Adipocyte (in vitro differentiated cells): ENCODE results near the gene CREB5.
A peak's percentile ranks its signal among the peaks of the same experiment; 100 is the strongest.
"Not testable (repeated sequence)": the region's sequence is repeated elsewhere in the genome, so short reads cannot be mapped to it uniquely, and the experiment has no call there.

Experiments
- DNase-seq: peaks from one replicate; pipeline ENCODE4 v3.0.0-alpha.2; 2015; ENCODE audit warnings: low read depth
- H3K27me3 ChIP-seq: replicated peaks from 2 replicates; pipeline ENCODE4 v1.7.0; 2013; ENCODE audit warnings: mild to moderate bottlenecking, low read length, moderate library complexity; ENCODE audit not compliant: control insufficient read depth, insufficient read depth
- H3K36me3 ChIP-seq: 2 replicates; pipeline ENCODE4 v1.7.0; 2013; ENCODE audit warnings: low read length, mild to moderate bottlenecking, moderate library complexity; ENCODE audit not compliant: control insufficient read depth, insufficient read depth, severe bottlenecking
- H3K4me1 ChIP-seq: 2 replicates; pipeline ENCODE4 v1.7.0; 2013; ENCODE audit warnings: mild to moderate bottlenecking, low read length, moderate library complexity; ENCODE audit not compliant: control insufficient read depth, insufficient read depth
- H3K4me3 ChIP-seq: 2 replicates; pipeline ENCODE4 v1.7.0; 2013; ENCODE audit warnings: mild to moderate bottlenecking, low read length, moderate library complexity
- H3K9ac ChIP-seq: 2 replicates; pipeline ENCODE4 v1.7.0; 2013; ENCODE audit warnings: mild to moderate bottlenecking, low read length, moderate library complexity
- H3K9me3 ChIP-seq: 2 replicates; pipeline ENCODE4 v1.7.0; 2013; ENCODE audit warnings: mild to moderate bottlenecking, low read length, moderate library complexity; ENCODE audit not compliant: control insufficient read depth

Gene CREB5

DNA sequence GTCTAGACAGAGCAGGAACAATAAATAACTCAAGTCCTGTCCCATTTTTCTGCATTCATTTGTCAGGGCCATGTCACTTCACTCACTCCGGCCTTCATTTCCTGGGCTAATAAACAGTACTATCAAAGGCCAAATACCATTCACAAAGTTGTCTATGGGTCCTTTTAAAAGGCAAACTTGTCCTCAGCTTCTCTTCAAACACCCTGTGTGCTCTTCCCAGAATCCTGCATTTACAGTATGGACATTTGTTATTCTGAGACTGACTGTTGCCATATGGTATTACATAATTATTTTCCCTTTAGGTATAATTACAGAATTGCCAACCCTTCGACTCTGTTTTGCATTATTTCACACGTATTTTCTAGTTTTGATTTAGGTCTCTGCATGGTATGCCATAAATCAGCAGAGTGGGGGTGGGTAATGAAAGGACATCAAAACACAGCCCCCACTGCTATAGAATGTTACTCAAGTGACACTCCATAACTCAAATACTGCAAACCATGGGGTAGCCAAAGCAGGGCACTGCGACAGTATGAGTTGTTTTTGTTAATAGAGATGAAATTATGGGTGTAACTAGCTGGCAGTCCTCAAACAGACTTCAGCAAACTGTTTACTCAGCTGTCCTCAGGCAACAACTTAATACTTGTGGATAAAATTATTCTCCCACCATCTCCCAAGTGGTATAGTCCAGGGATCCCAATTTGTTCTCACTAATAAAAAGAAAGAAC is 362.1 kb downstream of the CREB5 start:
- Histone ChIP-seq H3K4me1 (peaks cover 14% of the 10 kb centered on the region), H3K36me3 (no peaks in the 10 kb centered on the region), H3K9me3 (no peaks in the 10 kb centered on the region), H3K9ac (no peak overlapping the region), H3K27me3 (no peaks in the 10 kb centered on the region), H3K4me3 (no peak overlapping the region)
- peak; percentile 28 for DNase-seq

DNA sequence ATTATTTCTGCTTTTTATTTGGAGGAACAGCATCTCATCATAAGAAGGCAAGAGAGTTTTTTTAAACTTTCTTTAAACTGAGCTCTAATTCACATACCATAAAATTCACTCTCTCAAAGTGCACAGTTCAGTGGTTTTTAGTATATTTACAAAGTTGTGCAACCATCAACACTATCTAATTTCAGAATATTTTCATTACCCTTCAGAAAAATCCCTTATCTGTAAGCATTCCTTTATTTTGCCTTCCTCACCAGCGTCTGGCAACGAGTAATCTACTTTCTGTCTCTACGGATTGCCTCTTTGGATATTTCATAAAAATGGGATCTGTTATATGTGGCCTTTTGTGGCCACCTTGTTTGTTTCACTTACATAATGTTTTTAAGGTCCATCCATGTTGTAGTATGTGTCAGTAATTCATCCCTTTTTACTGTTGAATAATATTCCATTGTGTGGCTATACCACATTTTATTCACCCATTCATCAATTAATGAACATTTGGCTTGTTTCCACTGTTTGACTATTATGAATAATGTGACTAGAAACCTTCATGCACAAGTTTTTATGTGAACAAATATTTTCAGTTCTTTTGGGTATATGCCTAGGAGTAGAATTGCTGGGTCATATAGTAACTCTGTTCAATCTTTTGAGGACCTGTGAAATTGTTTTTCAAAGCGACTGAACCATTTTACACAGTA is 364.3 kb downstream of the CREB5 start:
- no peak overlapping the region for H3K9ac ChIP-seq
- H3K27me3 ChIP-seq: no peaks in the 10 kb centered on the region
- H3K36me3 ChIP-seq: no peaks in the 10 kb centered on the region
- no peaks in the 10 kb centered on the region for H3K9me3 ChIP-seq
- peak; percentile 34 for DNase-seq
- H3K4me1 ChIP-seq: peaks cover 14% of the 10 kb centered on the region
- no peak overlapping the region for H3K4me3 ChIP-seq

DNA sequence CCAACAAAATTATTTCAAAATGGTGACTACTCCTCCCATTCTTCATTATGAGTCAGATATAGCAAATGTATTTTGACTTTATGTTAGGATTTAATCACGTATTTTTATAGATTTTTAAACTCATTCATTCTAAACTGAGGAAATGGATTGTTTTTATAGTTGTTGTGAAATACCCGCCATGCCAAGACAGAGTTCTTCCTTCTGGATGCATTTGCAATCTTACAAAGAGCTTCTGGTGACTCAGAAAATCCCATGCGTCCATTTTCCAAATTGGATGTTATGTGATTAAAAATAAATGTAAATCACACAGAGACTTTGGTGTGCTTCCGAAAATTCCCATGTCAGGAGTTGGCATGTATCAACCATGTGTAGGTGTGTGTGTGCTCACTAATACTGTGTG is 366.5 kb downstream of the CREB5 start:
- Histone ChIP-seq H3K36me3 (no peaks in the 10 kb centered on the region), H3K9ac (peak overlapping the region; percentile 43), H3K27me3 (no peaks in the 10 kb centered on the region), H3K4me3 (peak overlapping the region; percentile 31), H3K4me1 (peaks cover 14% of the 10 kb centered on the region), H3K9me3 (no peaks in the 10 kb centered on the region)
- no peak for DNase-seq

DNA sequence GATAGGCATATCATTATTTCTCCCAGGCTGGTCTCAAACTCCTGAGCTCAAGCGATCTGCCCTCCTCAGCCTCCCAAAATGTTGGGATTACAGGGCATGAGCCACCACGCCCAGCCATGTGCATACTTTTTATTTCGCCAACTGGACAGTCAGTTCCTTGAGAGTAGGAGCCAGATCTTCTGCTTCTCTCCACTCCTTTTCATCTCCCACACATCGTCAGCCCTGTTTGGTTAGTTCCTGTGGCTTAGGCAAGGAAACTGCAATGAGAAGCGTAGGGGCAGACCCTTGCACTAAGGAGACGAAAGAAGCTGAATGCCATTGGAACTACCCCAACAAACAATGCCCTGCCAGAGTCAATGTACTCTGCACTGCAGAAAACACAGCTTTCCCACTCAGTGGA is 367.6 kb downstream of the CREB5 start:
- Histone ChIP-seq H3K4me1 (peaks cover 6% of the 10 kb centered on the region), H3K9me3 (no peaks in the 10 kb centered on the region), H3K9ac (no peak overlapping the region), H3K27me3 (no peaks in the 10 kb centered on the region), H3K36me3 (no peaks in the 10 kb centered on the region), H3K4me3 (no peak overlapping the region)
- no peak for DNase-seq

DNA sequence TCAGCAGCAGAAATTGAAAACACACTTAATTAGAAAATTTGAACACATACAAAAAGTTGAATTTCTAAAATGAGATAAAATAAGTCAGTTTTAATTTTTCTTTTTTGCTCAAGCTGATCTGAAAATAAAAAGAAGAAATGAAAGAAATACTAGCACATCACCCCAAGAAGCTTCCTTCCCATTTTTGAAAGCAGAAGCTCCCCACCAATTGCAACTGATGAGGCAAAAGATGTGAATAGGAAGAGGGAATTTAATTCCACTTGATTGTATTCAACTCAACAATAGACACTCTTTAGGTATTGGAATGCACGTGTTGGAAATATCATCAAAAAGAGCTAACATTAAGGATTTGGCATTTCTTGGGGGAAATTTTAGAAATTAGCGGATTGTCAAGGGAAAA is 370.0 kb downstream of the CREB5 start:
- Histone ChIP-seq H3K4me1 (peaks cover 5% of the 10 kb centered on the region), H3K36me3 (no peaks in the 10 kb centered on the region), H3K9me3 (no peaks in the 10 kb centered on the region), H3K4me3 (no peak overlapping the region), H3K9ac (no peak overlapping the region), H3K27me3 (no peaks in the 10 kb centered on the region)
- no peak for DNase-seq

DNA sequence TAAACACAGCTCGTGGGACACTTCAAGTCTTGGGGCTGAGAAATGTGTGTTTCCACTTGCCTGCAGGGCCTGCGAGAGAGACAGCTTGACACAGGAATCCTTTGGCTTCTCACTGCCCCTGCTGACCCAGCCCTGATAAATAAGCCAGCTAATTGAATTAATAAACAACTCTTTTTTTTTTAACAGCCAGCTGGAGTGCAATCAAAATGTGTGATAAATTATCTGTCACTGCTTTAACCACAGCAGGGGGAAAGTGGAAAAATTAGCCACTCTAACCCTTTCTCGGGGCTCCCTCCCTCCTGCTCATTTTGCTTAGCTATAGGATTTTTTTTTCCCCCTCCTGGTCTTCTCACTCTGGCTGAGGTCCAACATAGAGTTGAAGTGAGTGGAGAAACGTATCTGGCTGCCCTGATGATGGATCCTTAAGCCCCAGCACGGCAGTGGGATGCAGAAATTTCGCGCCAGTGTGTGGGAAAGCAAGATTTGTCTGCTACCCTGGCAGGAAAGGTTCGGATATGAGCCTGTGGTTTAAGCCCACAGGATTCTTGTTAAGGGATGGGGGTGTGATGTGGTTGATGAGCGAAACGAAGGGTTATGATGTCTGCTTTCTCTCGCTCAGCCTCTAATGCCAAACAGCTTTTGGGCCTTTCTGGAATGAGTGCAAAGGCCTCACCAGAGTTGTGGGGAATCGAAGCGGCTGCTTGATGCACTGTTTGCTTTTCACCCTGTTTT is 372.0 kb downstream of the CREB5 start:
- no peak for DNase-seq

DNA sequence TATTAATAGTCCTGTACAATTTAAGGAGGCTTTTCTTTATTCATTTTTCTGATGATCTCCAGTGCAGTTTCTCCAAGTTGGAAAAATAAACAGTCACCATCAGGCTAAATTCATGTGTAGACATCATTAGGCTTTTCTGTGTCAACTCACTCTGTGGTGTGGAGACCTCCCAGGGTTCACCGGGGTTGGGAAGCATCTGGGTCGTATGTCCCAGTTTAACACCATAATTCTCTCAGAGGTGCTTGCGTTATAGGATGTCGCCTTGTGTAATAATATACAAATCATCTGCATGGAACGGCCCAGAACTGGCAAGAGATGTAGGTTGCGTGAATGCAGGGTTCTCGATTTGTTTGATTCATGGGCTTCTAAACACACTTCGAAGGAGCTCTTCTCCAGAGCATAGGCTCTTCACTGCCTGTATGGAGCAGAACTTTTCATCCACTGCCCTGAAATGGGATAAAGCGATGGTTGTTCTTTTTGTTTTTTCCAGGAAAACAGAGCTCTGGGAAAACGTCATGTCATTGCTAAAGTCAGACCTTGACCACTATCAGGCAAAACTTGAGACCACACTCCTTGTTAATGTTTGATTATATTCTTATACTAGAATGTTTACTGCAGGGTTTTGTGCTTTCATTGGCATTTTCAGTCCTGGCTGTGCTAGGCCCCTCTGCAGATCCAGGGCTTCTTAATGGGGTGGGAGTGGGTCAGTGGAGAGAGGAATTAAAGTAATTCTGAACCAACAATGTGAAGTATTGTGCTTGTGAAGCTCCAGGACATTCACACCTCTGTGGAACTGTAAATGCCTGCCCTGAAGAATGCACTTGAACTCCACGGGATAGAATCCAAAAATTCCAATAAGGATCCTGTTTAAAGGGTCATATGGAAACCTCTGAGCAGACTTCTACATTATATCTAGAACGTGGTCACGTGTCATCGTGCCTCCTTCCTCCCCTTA is 373.0 kb downstream of the CREB5 start:
- Histone ChIP-seq H3K9ac (no peak overlapping the region), H3K36me3 (no peaks in the 10 kb centered on the region), H3K27me3 (no peaks in the 10 kb centered on the region), H3K4me1 (peaks cover 4% of the 10 kb centered on the region), H3K4me3 (no peak overlapping the region), H3K9me3 (no peaks in the 10 kb centered on the region)
- no peak for DNase-seq

More for the DNA sequence above, 372.0 kb downstream of the CREB5 start:
- Histone ChIP-seq H3K4me3 (no peak overlapping the region), H3K27me3 (no peaks in the 10 kb centered on the region), H3K36me3 (no peaks in the 10 kb centered on the region), H3K9ac (no peak overlapping the region), H3K9me3 (no peaks in the 10 kb centered on the region), H3K4me1 (peaks cover under 1% of the 10 kb centered on the region)

DNA sequence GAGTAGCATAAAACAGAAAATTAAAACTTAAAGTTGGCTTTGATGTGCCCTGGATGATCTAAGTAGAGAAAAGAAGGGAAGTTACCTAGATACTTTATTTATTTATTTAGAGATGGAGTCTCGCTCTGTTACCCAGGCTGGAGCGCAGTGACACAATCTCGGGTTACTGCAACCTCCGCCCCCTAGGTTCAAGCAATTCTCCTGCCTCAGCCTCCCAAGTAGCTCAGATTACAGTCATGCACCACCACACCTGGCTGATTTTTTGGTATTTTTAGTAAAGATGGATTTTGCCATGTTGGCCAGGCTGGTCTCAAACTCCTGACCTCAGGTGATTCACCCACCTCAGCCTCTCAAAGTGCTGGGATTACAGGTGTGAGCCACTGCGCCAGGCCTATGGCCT is 373.8 kb downstream of the CREB5 start:
- not testable (repeated sequence) for H3K4me1 ChIP-seq, H3K4me3 ChIP-seq, H3K9ac ChIP-seq, H3K36me3 ChIP-seq, DNase-seq, H3K9me3 ChIP-seq, H3K27me3 ChIP-seq

DNA sequence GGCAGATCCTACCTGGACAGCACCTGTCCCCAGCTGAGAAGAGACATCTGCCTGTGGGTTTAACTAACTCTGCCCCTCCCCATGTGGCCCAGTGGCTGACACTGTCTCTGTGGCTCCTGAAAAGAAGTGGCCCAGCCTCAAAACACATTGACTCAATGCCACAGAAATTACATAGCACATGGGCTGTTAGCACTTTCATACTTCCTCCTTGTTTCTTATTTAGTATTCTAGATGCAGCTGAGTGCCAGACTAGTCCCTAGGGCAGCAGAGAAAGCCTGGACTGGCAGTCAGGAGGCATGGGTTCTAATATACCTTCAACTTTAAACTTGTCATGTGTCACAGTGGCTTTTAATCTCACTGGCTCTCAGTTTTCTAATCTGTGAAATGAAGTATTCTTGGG is 374.8 kb downstream of the CREB5 start:
- no peaks in the 10 kb centered on the region for H3K9me3 ChIP-seq
- DNase-seq: no peak
- no peaks in the 10 kb centered on the region for H3K36me3 ChIP-seq
- peaks cover 8% of the 10 kb centered on the region for H3K4me1 ChIP-seq
- no peak overlapping the region for H3K9ac ChIP-seq
- no peaks in the 10 kb centered on the region for H3K27me3 ChIP-seq
- H3K4me3 ChIP-seq: no peak overlapping the region

DNA sequence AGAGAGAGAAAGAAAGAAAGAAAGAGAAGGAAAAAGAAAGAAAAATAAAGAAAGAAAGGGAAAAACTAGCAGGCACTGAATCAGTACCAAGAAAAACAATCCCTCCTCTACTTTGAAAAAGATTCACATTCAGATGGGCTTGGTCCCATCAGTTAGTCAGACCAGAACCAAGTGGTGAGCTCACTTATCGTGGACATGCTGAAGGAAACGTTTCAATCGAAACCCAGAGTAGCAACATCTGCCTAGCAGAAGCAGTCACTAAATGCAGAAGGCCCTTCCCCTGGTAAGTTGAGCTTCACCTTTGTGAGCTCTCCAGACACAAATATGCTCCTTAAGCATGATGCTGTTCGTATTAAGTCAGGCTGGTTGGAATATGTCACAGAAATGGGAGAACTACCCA is 378.1 kb downstream of the CREB5 start:
- H3K36me3 ChIP-seq: no peaks in the 10 kb centered on the region
- DNase-seq: no peak
- H3K4me3 ChIP-seq: no peak overlapping the region
- H3K4me1 ChIP-seq: peaks cover 25% of the 10 kb centered on the region
- no peak overlapping the region for H3K9ac ChIP-seq
- H3K27me3 ChIP-seq: no peaks in the 10 kb centered on the region
- H3K9me3 ChIP-seq: no peaks in the 10 kb centered on the region
